ENCODE results near the gene ZNF189.

GRCh38 chr9:101371813-101372212, 26.8 kb upstream of the ZNF189 start:
- TF ChIP-seq POLR2A (IDR thresholded peaks at IDR 0.05; ENCODE audit: low read depth, low read length) (no peak), TAF1 (IDR thresholded peaks at IDR 0.05; ENCODE audit: low read depth, low read length) (no peak), POLR2AphosphoS5 (IDR thresholded peaks at IDR 0.05; ENCODE audit: low read depth, low read length) (no peak), POU2F2 (IDR thresholded peaks at IDR 0.05; ENCODE audit: low read depth, low read length) (no peak), SPI1 (IDR thresholded peaks at IDR 0.05; ENCODE audit: low read depth, low read length) (no peak), PAX5 (IDR thresholded peaks at IDR 0.05; ENCODE audit: insufficient read depth, low read length, severe bottlenecking) (no peak)

Data from GM12891 (cell line).